OCI-LY7 (cell line): ENCODE data around the gene GBP4. TPM values are rescaled to one million over a fixed set of nuclear protein-coding genes. Genes with fewer than 3 reads are reported as not detected.

Source experiments
- BruUV-seq: library from RNA; stranded (reverse); fragments of 400-500 nt; replicated peaks from 2 replicates; lab custom pipeline; 2021; lab: Mats Ljungman, UMichigan
- CTCF ChIA-PET: fragments of 300-600 bp; sonication (Branson Sonifier 250); formaldehyde crosslinking; loops from one replicate; lab custom pipeline; 2022; ENCODE audit warnings: antibody characterized with exemption; ENCODE audit not compliant: unreplicated experiment; lab: Charles Lee
- POLR2A ChIA-PET: fragments of 300-600 bp; sonication (Branson Sonifier 250); formaldehyde crosslinking; loops from one replicate; lab custom pipeline; 2022; ENCODE audit warnings: antibody characterized with exemption; lab: Charles Lee
- DNase-seq: peaks from one replicate; pipeline ENCODE4 v3.0.0-alpha.2; 2015; ENCODE audit warnings: low spot score
- H2AFZ ChIP-seq: fragments of 200-600 bp; sonication (generic), shearing (Covaris generic); 2 replicates; pipeline ENCODE4 v1.6.1; 2014; ENCODE audit warnings: mild to moderate bottlenecking, antibody characterized with exemption, low read length, moderate library complexity
- H3K27ac ChIP-seq: fragments of 200-600 bp; sonication (generic); 2 replicates; pipeline ENCODE4 v1.5.1; 2014; ENCODE audit warnings: mixed run types, low read depth, mild to moderate bottlenecking, moderate library complexity, low read length, inconsistent platforms; ENCODE audit not compliant: poor library complexity, severe bottlenecking
- H3K36me3 ChIP-seq: fragments of 200-600 bp; sonication (generic); 2 replicates; pipeline ENCODE4 v1.6.1; 2014; ENCODE audit warnings: mild to moderate bottlenecking, antibody characterized with exemption, low read length, moderate library complexity, mixed read lengths; ENCODE audit not compliant: insufficient read depth
- H3K4me1 ChIP-seq: fragments of 200-600 bp; sonication (generic); 2 replicates; pipeline ENCODE4 v1.5.1; 2014; ENCODE audit warnings: mild to moderate bottlenecking, low read length; ENCODE audit not compliant: insufficient read depth, poor library complexity, severe bottlenecking
- H3K4me2 ChIP-seq: fragments of 200-600 bp; sonication (generic); 2 replicates; pipeline ENCODE4 v1.6.1; 2014; ENCODE audit warnings: mild to moderate bottlenecking, low read length
- H3K4me3 ChIP-seq: fragments of 200-600 bp; sonication (generic); 2 replicates; pipeline ENCODE4 v1.5.1; 2014; ENCODE audit warnings: mild to moderate bottlenecking, low read depth, low read length; ENCODE audit not compliant: poor library complexity, severe bottlenecking
- H3K79me2 ChIP-seq: fragments of 200-600 bp; sonication (generic); 2 replicates; pipeline ENCODE4 v1.6.1; 2016; ENCODE audit warnings: low read depth, mild to moderate bottlenecking, low read length, moderate library complexity, mixed read lengths; ENCODE audit not compliant: insufficient read depth
- H3K9me2 ChIP-seq: fragments of 200-600 bp; sonication (generic); 2 replicates; pipeline ENCODE4 v1.6.1; 2016; ENCODE audit warnings: mild to moderate bottlenecking, low read length, mixed read lengths; ENCODE audit not compliant: insufficient read depth
- H3K9me3 ChIP-seq: fragments of 200-600 bp; sonication (generic); 2 replicates; pipeline ENCODE4 v1.6.1; 2014; ENCODE audit warnings: mild to moderate bottlenecking, mixed run types, low read length, mixed read lengths
- H4K20me1 ChIP-seq: fragments of 200-600 bp; sonication (generic); 2 replicates; pipeline ENCODE4 v1.6.1; 2014; ENCODE audit warnings: mild to moderate bottlenecking, antibody characterized with exemption, low read length, moderate library complexity, mixed read lengths; ENCODE audit not compliant: insufficient read depth
- CTCF ChIP-seq: fragments of 200-600 bp; sonication (generic); conservative IDR thresholded peaks from 2 replicates; pipeline ENCODE4 v1.5.1; 2014; ENCODE audit warnings: mild to moderate bottlenecking, antibody characterized with exemption, low read length, moderate library complexity, mixed read lengths
- EZH2phosphoT487 ChIP-seq: fragments of 200-600 bp; sonication (generic); IDR thresholded peaks from 2 replicates; pipeline ENCODE4 v1.6.1; 2018; ENCODE audit warnings: low read depth, borderline replicate concordance, mild to moderate bottlenecking, mixed run types, antibody characterized with exemption, low read length, moderate library complexity, mixed read lengths
- intact Hi-C: fragments of 100-400 bp; cut with micrococcal nuclease; formaldehyde crosslinking; loops from one replicate; pipeline ENCODE4 v1.10.0; 2022; ENCODE audit not compliant: unreplicated experiment
- total RNA-seq, 2 experiments: library from RNA; depleted of rRNA in 1 of 2; stranded (reverse); fragments of >200 nt in 1 of 2; shearing (Covaris generic) in 1 of 2; gene quantifications; 2 replicates each; pipeline ENCODE4 v1.2.3, GENCODE V29; 2014 to 2022

Gene GBP4
- total RNA-seq, 2 experiments from 2014 or later: not detected

- DNase-seq: no peak
- H3K4me1 ChIP-seq: no peaks in the 10 kb centered on the region
- TF ChIP-seq CTCF (no peak), EZH2phosphoT487 (no peak)
- H3K27ac ChIP-seq: no peak overlapping the region
- no peak overlapping the region for H2AFZ ChIP-seq
- no peaks in the 10 kb centered on the region for H3K9me3 ChIP-seq
- H3K79me2 ChIP-seq: no peaks in the 10 kb centered on the region
- BruUV-seq: no TSS peak
- POLR2A ChIA-PET: no interaction called here
- H3K36me3 ChIP-seq: no peaks in the 10 kb centered on the region
- no peaks in the 10 kb centered on the region for H4K20me1 ChIP-seq
- H3K9me2 ChIP-seq: no peaks in the 10 kb centered on the region
- CTCF ChIA-PET: no interaction called here
- no peak overlapping the region for H3K4me3 ChIP-seq
- no peak overlapping the region for H3K4me2 ChIP-seq
- intact Hi-C loops: no loop called here
These were observed 8.7 kb downstream of the GBP4 start for GRCh38 chr1:89190017-89190416.

DNA sequence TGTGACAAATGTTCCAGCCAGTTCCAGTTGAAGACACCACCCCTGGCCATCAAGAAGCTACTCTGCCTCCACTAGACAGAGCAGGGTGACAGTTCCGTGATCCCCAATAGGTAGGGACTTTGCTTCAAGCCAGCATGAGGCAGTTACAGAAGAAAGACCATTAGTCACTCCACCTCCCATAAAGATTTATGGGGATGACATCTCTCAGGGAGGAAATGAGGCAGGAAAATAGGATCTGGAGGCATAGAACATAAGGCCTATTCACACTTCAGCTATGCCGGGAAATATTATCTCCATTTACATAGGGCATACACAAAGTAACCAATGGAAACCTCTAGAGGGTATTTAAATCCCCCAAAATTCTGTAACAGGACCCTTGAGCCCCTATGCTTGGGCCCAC lies 19.4 kb downstream of the GBP4 start:
- Histone ChIP-seq H3K4me1 (no peaks in the 10 kb centered on the region), H3K79me2 (no peaks in the 10 kb centered on the region), H3K27ac (no peak overlapping the region), H3K4me2 (no peak overlapping the region), H4K20me1 (no peaks in the 10 kb centered on the region), H2AFZ (no peak overlapping the region), H3K9me3 (no peaks in the 10 kb centered on the region; the same call in 1 of the 2 replicates), H3K4me3 (no peak overlapping the region), H3K9me2 (no peaks in the 10 kb centered on the region), H3K36me3 (no peaks in the 10 kb centered on the region)
- POLR2A ChIA-PET: no interaction called here
- BruUV-seq: no TSS peak
- CTCF ChIA-PET: no interaction called here
- TF ChIP-seq CTCF: no peak
- TF ChIP-seq EZH2phosphoT487: no peak
- no peak for DNase-seq
- intact Hi-C loops: no loop called here

DNA sequence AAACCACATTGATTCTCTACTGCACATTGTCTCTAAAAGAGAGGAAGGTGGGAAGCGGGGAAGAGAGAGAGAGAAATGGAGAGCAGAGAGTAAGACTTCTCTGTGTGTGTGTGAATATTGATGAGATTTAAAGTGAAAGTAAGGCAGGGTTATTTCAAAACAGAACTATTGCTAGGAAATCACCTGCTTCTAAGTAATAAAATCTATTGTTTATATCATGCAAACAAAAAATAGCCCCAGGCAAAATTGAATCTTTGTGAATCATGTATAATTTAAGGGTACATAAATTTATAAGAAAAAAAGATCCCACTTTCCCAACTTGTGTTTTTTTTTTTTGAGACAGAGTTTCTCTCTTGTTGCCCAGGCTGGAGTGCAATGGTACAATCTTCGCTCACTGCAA lies 21.8 kb downstream of the GBP4 start:
- H3K27ac ChIP-seq: no peak overlapping the region
- no TSS peak for BruUV-seq
- intact Hi-C loops: no loop called here

More for the DNA sequence above, 21.8 kb downstream of the GBP4 start:
- H2AFZ ChIP-seq: no peak overlapping the region
- ChIA-PET CTCF (no interaction called here), POLR2A (interaction anchor here (0.7 kb wide), 1 partner anchor 219 kb away, joined by 3 read pairs; no protein-coding TSS in a partner anchor)
- H3K4me3 ChIP-seq: no peak overlapping the region
- no peak for TF ChIP-seq CTCF
- no peak for TF ChIP-seq EZH2phosphoT487
- no peaks in the 10 kb centered on the region for H4K20me1 ChIP-seq
- no peaks in the 10 kb centered on the region for H3K9me3 ChIP-seq
- no peaks in the 10 kb centered on the region for H3K36me3 ChIP-seq
- H3K9me2 ChIP-seq: no peaks in the 10 kb centered on the region
- H3K4me2 ChIP-seq: no peak overlapping the region
- DNase-seq: no peak
- H3K79me2 ChIP-seq: no peaks in the 10 kb centered on the region
- no peaks in the 10 kb centered on the region for H3K4me1 ChIP-seq
